H1 (cell line): ENCODE measurements around the gene P2RX7. TPM values are rescaled to one million over a fixed set of nuclear protein-coding genes. Genes with fewer than 3 reads are reported as not detected.

Experiments used
- CTCF ChIA-PET: fragments of 300-600 bp; sonication (Branson Sonifier 250); formaldehyde crosslinking; loops from one replicate; lab custom pipeline; 2021; ENCODE audit not compliant: partially characterized antibody; lab: Charles Lee
- POLR2A ChIA-PET: fragments of 300-600 bp; sonication (Branson Sonifier 250); formaldehyde crosslinking; loops from one replicate; lab custom pipeline; 2021; ENCODE audit warnings: inconsistent platforms; ENCODE audit not compliant: partially characterized antibody; lab: Charles Lee
- DNase-seq, 2 experiments: peaks; one replicate each; pipeline versions ENCODE4 v3.0.0 to v3.0.0-alpha.2; 2010 to 2022; ENCODE audit warnings: low spot score in 2 of 2, low read depth in 1 of 2, mixed read lengths in 1 of 2
- FAIRE-seq: peaks from 2 replicates; lab custom pipeline; 2011; peaks lifted over from hg19 to GRCh38; lab: Jason Lieb, UNC
- H2AFZ ChIP-seq: 2 replicates; pipeline ENCODE4 v1.8.1; 2012; ENCODE audit warnings: low read length, inconsistent platforms
- H2AK5ac ChIP-seq: 2 replicates; pipeline ENCODE4 v1.6.1; 2013; ENCODE audit warnings: low read depth, low read length
- H2BK120ac ChIP-seq: replicated peaks from 2 replicates; pipeline ENCODE3; 2013; ENCODE audit warnings: low read depth, low read length, inconsistent platforms
- H2BK12ac ChIP-seq: 2 replicates; pipeline ENCODE4 v1.6.1; 2013; ENCODE audit warnings: low read depth, low read length
- H2BK15ac ChIP-seq: 2 replicates; pipeline ENCODE4 v1.6.1; 2013; ENCODE audit warnings: low read length
- H2BK20ac ChIP-seq: 2 replicates; pipeline ENCODE4 v1.6.1; 2013; ENCODE audit warnings: low read length
- H2BK5ac ChIP-seq: 2 replicates; pipeline ENCODE4 v1.6.1; 2013; ENCODE audit warnings: low read depth, low read length
- H3K14ac ChIP-seq: 2 replicates; pipeline ENCODE4 v1.6.1; 2013; ENCODE audit warnings: inconsistent platforms; ENCODE audit not compliant: insufficient read length
- H3K18ac ChIP-seq: 2 replicates; pipeline ENCODE4 v1.6.1; 2013; ENCODE audit warnings: low read length; ENCODE audit errors: extremely low read depth
- H3K23ac ChIP-seq: 2 replicates; pipeline ENCODE4 v1.6.1; 2013; ENCODE audit warnings: inconsistent platforms; ENCODE audit not compliant: insufficient read length
- H3K23me2 ChIP-seq: 2 replicates; pipeline ENCODE4 v1.6.1; 2013; ENCODE audit warnings: low read depth, low read length
- H3K27ac ChIP-seq: 2 replicates; pipeline ENCODE4 v1.6.1; 2011; ENCODE audit warnings: low read depth, low read length, inconsistent platforms
- H3K27me3 ChIP-seq, 4 experiments: replicated peaks in 1 of 4; 1 replicate in 1 of 4; 2 replicates in 3 of 4; pipeline versions ENCODE4 v1.6.1 to v1.8.1; 2011 to 2013; ENCODE audit warnings: low read length in 3 of 4, mild to moderate bottlenecking in 3 of 4, inconsistent platforms in 2 of 4, mixed read lengths in 2 of 4, moderate library complexity in 1 of 4; ENCODE audit not compliant: control insufficient read depth in 3 of 4, insufficient read depth in 3 of 4; ENCODE audit errors: extremely low read depth in 1 of 4
- H3K36me3 ChIP-seq, 4 experiments: 2 replicates each; pipeline versions ENCODE4 v1.6.1 to v1.8.1; 2011 to 2013; ENCODE audit warnings: mild to moderate bottlenecking in 4 of 4, low read length in 3 of 4, moderate library complexity in 2 of 4, control low read depth in 1 of 4, inconsistent platforms in 1 of 4; ENCODE audit not compliant: insufficient read depth in 4 of 4, control insufficient read depth in 2 of 4
- H3K4ac ChIP-seq: replicated peaks from 2 replicates; pipeline ENCODE3; 2013; ENCODE audit warnings: low read length, low read depth, mixed read lengths, inconsistent platforms; ENCODE audit not compliant: insufficient read length
- H3K4me1 ChIP-seq, 4 experiments: replicated peaks in 1 of 4; 1 replicate in 1 of 4; 2 replicates in 3 of 4; pipeline versions ENCODE4 v1.6.1 to v1.8.1; 2011 to 2013; ENCODE audit warnings: low read length in 3 of 4, inconsistent platforms in 2 of 4, mixed read lengths in 1 of 4; ENCODE audit not compliant: insufficient read depth in 4 of 4, control insufficient read depth in 3 of 4
- H3K4me2 ChIP-seq, 2 experiments: 2 replicates each; pipeline versions ENCODE4 v1.6.1 to v1.8.1; 2011 to 2013; ENCODE audit warnings: low read depth in 2 of 2, low read length in 2 of 2, control low read depth in 1 of 2, inconsistent platforms in 1 of 2, mild to moderate bottlenecking in 1 of 2; ENCODE audit not compliant: insufficient read depth in 1 of 2
- H3K4me3 ChIP-seq, 4 experiments: fragments of 200-600, 300-600 bp in 1 of 4; sonication (generic), shearing (Covaris generic), sonication (Bioruptor Twin) in 1 of 4; 2 replicates each; pipeline versions ENCODE4 v1.5.1 to v1.8.1; 2011 to 2016; ENCODE audit warnings: low read length in 4 of 4, low read depth in 3 of 4, control low read depth in 2 of 4, inconsistent platforms in 2 of 4, mild to moderate bottlenecking in 2 of 4, mixed read lengths in 1 of 4, moderate library complexity in 1 of 4; ENCODE audit not compliant: insufficient read depth in 2 of 4; ENCODE audit errors: extremely low read depth in 1 of 4
- H3K56ac ChIP-seq: replicated peaks from 2 replicates; pipeline ENCODE3; 2013; ENCODE audit warnings: low read depth, mild to moderate bottlenecking, mixed read lengths, low read length, inconsistent platforms; ENCODE audit not compliant: insufficient read length
- H3K79me1 ChIP-seq: 2 replicates; pipeline ENCODE4 v1.6.1; 2013; ENCODE audit warnings: low read depth, low read length, control low read depth
- H3K79me2 ChIP-seq, 2 experiments: 2 replicates each; pipeline versions ENCODE4 v1.6.1 to v1.8.1; 2012 to 2013; ENCODE audit warnings: low read length in 2 of 2, mild to moderate bottlenecking in 2 of 2, inconsistent platforms in 1 of 2; ENCODE audit not compliant: insufficient read depth in 2 of 2, control insufficient read depth in 1 of 2
- H3K9ac ChIP-seq, 4 experiments: replicated peaks in 1 of 4; 1 replicate in 1 of 4; 2 replicates in 3 of 4; pipeline versions ENCODE4 v1.6.1 to v1.8.1; 2011 to 2013; ENCODE audit warnings: low read depth in 3 of 4, low read length in 3 of 4, control low read depth in 2 of 4, mild to moderate bottlenecking in 2 of 4, moderate library complexity in 2 of 4, inconsistent platforms in 1 of 4; ENCODE audit errors: extremely low read depth in 1 of 4
- H3K9me3 ChIP-seq, 2 experiments: 2 replicates each; pipeline versions ENCODE4 v1.6.1 to v1.8.1; 2012 to 2013; ENCODE audit warnings: mild to moderate bottlenecking in 2 of 2, moderate library complexity in 2 of 2, control low read depth in 1 of 2, inconsistent platforms in 1 of 2, low read depth in 1 of 2, low read length in 1 of 2, mixed read lengths in 1 of 2; ENCODE audit not compliant: insufficient read depth in 2 of 2
- H4K20me1 ChIP-seq, 2 experiments: replicated peaks in 1 of 2; 2 replicates each; pipeline versions ENCODE3 to v1.8.1; 2011 to 2013; ENCODE audit warnings: inconsistent platforms in 2 of 2, low read length in 2 of 2, mild to moderate bottlenecking in 1 of 2; ENCODE audit not compliant: insufficient read depth in 2 of 2, control insufficient read depth in 1 of 2
- H4K5ac ChIP-seq: 2 replicates; pipeline ENCODE4 v1.6.1; 2013; ENCODE audit warnings: low read length, low read depth, mixed read lengths, inconsistent platforms; ENCODE audit not compliant: insufficient read length
- H4K8ac ChIP-seq: 2 replicates; pipeline ENCODE4 v1.8.0; 2013; ENCODE audit warnings: mild to moderate bottlenecking, moderate library complexity, low read length, inconsistent platforms; ENCODE audit not compliant: insufficient read depth; ENCODE audit errors: extremely low read depth
- H4K91ac ChIP-seq: replicated peaks from 2 replicates; pipeline ENCODE3; 2013; ENCODE audit warnings: low read length, mixed read lengths, inconsistent platforms; ENCODE audit not compliant: insufficient read length
- BACH1 ChIP-seq: IDR thresholded peaks from 2 replicates; pipeline ENCODE4 v1.6.1; 2012; ENCODE audit warnings: low read length, improper control_type of control experiment
- BCL11A ChIP-seq, 2 experiments: IDR thresholded peaks; one replicate each; pipeline ENCODE4 v1.6.1; 2011; ENCODE audit warnings: low read depth in 2 of 2, low read length in 2 of 2, mild to moderate bottlenecking in 2 of 2
- CHD1 ChIP-seq: IDR thresholded peaks from 2 replicates; pipeline ENCODE4 v1.6.1; 2012; ENCODE audit warnings: low read depth, low read length, improper control_type of control experiment
- EP300 ChIP-seq, 2 experiments: IDR thresholded peaks; 1 replicate in 1 of 2; 2 replicates in 1 of 2; pipeline ENCODE4 v1.6.1; 2011 to 2012; ENCODE audit warnings: low read depth in 2 of 2, low read length in 2 of 2, mild to moderate bottlenecking in 2 of 2, borderline replicate concordance in 1 of 2, inconsistent platforms in 1 of 2, moderate library complexity in 1 of 2
- EZH2 ChIP-seq: fragments of 200-600 bp; sonication (generic); IDR thresholded peaks from 2 replicates; pipeline ENCODE4 v1.7.1; 2012; ENCODE audit warnings: low read depth, mild to moderate bottlenecking, moderate library complexity, low read length, inconsistent platforms; ENCODE audit not compliant: severe bottlenecking
- FOSL1 ChIP-seq: IDR thresholded peaks from 2 replicates; pipeline ENCODE4 v1.6.1; 2011; ENCODE audit warnings: mild to moderate bottlenecking, low read depth, low read length, moderate library complexity; ENCODE audit not compliant: insufficient read depth
- HDAC2 ChIP-seq, 2 experiments: fragments of 300-600 bp in 1 of 2; sonication (generic) in 1 of 2; IDR thresholded peaks; 2 replicates each; pipeline ENCODE4 v1.6.1; 2011 to 2012; ENCODE audit warnings: low read depth in 2 of 2, low read length in 2 of 2, mild to moderate bottlenecking in 2 of 2, moderate library complexity in 2 of 2, borderline replicate concordance in 1 of 2, inconsistent platforms in 1 of 2
- KDM4A ChIP-seq: IDR thresholded peaks from one replicate; pipeline ENCODE4 v1.7.1; 2012; ENCODE audit warnings: low read depth, mild to moderate bottlenecking, moderate library complexity, low read length, inconsistent platforms; ENCODE audit not compliant: severe bottlenecking
- NANOG ChIP-seq: IDR thresholded peaks from 2 replicates; pipeline ENCODE4 v1.6.1; 2011; ENCODE audit warnings: low read length, low read depth, mild to moderate bottlenecking, inconsistent platforms; ENCODE audit not compliant: insufficient read depth, poor library complexity, severe bottlenecking
- NRF1 ChIP-seq: IDR thresholded peaks from 2 replicates; pipeline ENCODE4 v1.6.1; 2011; ENCODE audit warnings: mild to moderate bottlenecking, low read depth, low read length, improper control_type of control experiment
- RBBP5 ChIP-seq: IDR thresholded peaks from 2 replicates; pipeline ENCODE4 v1.7.1; 2012; ENCODE audit warnings: low read depth, mild to moderate bottlenecking, inconsistent platforms, low read length, moderate library complexity, borderline replicate concordance
- RXRA ChIP-seq: IDR thresholded peaks from 2 replicates; pipeline ENCODE4 v1.6.1; 2011; ENCODE audit warnings: low read depth, mild to moderate bottlenecking, low read length, moderate library complexity; ENCODE audit not compliant: insufficient read depth
- SIRT6 ChIP-seq: IDR thresholded peaks from one replicate; pipeline ENCODE4 v1.7.1; 2012; ENCODE audit warnings: low read length, inconsistent platforms
- TBP ChIP-seq: IDR thresholded peaks from 2 replicates; pipeline ENCODE4 v1.6.1; 2011; ENCODE audit warnings: low read depth, low read length, improper control_type of control experiment
- ZNF274 ChIP-seq: IDR thresholded peaks from 2 replicates; pipeline ENCODE4 v1.7.0; 2012; ENCODE audit warnings: low read length, borderline replicate concordance; ENCODE audit errors: extremely low read depth
- WGBS, 2 experiments: shearing (Covaris generic) in 1 of 2; methylation state at CpG; one replicate each; pipeline versions ENCODE4 v1.1.6 to v1.1.7; 2013 to 2015; ENCODE audit warnings: low lambda C conversion rate in 2 of 2, mixed read lengths in 2 of 2, inconsistent platforms in 1 of 2, low coverage in 1 of 2, missing lambda C conversion rate in 1 of 2; ENCODE audit not compliant: insufficient replicate concordance in 2 of 2, insufficient coverage in 1 of 2, insufficient read length in 1 of 2; ENCODE audit errors: extremely low coverage in 1 of 2, missing lambda C conversion rate in 1 of 2; 5-methylcytosine and 5-hydroxymethylcytosine counted together
- polyA plus RNA-seq, 7 experiments: library from polyadenylated mRNA; depleted of rRNA in 3 of 7; stranded (reverse) in 5 of 7; unstranded in 2 of 7; fragments of >200 nt in 5 of 7; fragments of 200-250 nt in 2 of 7; gene quantifications; 1 replicate in 5 of 7; 2 replicates in 1 of 7; 4 replicates in 1 of 7; pipeline versions ENCODE4 v1.2.1 to v1.2.3, GENCODE V29; 2011 to 2013; ENCODE audit warnings: missing spikeins in 2 of 7, mixed read lengths in 2 of 7
- total RNA-seq: library from RNA; stranded (reverse); fragmentation: NEBNext Ultra II Directional; extraction: Animal tissue kit (Norgen Biotek cat#: 25700); gene quantifications from 2 replicates; pipeline ENCODE4 v1.2.1, GENCODE V29; 2021

P2RX7 gene
- total and polyA plus RNA-seq, 2 of the 8 experiments (the other 6 are each of a cell fraction or from before 2014, with no cell fraction given): 0.38 to 0.56 TPM

GRCh38 chr12:121167951-121168350 is 35.3 kb downstream of the P2RX7 start:
- H2BK15ac ChIP-seq: no peak overlapping the region
- H3K27ac ChIP-seq: no peak overlapping the region
- no peak overlapping the region for H4K8ac ChIP-seq
- H2BK12ac ChIP-seq: no peak overlapping the region
- H4K20me1 ChIP-seq: no peaks in the 10 kb centered on the region
- H3K79me1 ChIP-seq: no peaks in the 10 kb centered on the region
- DNase-seq (no peak), FAIRE-seq (no peak)
- no peak overlapping the region for H2AK5ac ChIP-seq
- H3K23ac ChIP-seq: no peak overlapping the region
- H2BK5ac ChIP-seq: no peak overlapping the region
- no peak overlapping the region for H4K5ac ChIP-seq
- H3K27me3 ChIP-seq: no peaks in the 10 kb centered on the region
- H3K9ac ChIP-seq: no peak overlapping the region
- no peak overlapping the region for H4K91ac ChIP-seq
- no peaks in the 10 kb centered on the region for H3K36me3 ChIP-seq
- H3K14ac ChIP-seq: no peak overlapping the region
- H2AFZ ChIP-seq: no peak overlapping the region
- H2BK120ac ChIP-seq: no peak overlapping the region
- ChIA-PET CTCF (no interaction called here), POLR2A (no interaction called here)
- H3K4me1 ChIP-seq: no peaks in the 10 kb centered on the region
- H3K4me3 ChIP-seq: no peak overlapping the region
- H2BK20ac ChIP-seq: no peak overlapping the region
- no peak overlapping the region for H3K4ac ChIP-seq
- H3K18ac ChIP-seq: no peak overlapping the region
- no peak overlapping the region for H3K56ac ChIP-seq
- H3K79me2 ChIP-seq: no peaks in the 10 kb centered on the region
- no peak overlapping the region for H3K4me2 ChIP-seq
- H3K9me3 ChIP-seq: no peaks in the 10 kb centered on the region
- H3K23me2 ChIP-seq: no peaks in the 10 kb centered on the region
- 83% methylated on average over 3 of the region's 3 CpGs; no CpG with 5 or more reads in 1 of the 2 experiments for WGBS, 2 experiments
- no peak for TF ChIP-seq EZH2
- no peak for TF ChIP-seq BACH1
- TF ChIP-seq EP300 (IDR thresholded peaks at IDR 0.05; ENCODE audit: borderline replicate concordance in 1 of 2, low read depth in 2 of 2, low read length in 2 of 2): no peak
- TF ChIP-seq KDM4A: no peak
- no peak for TF ChIP-seq NRF1
- TF ChIP-seq FOSL1: no peak
- no peak for TF ChIP-seq BCL11A (IDR thresholded peaks at IDR 0.05; ENCODE audit: low read depth in 2 of 2, low read length in 2 of 2)
- TF ChIP-seq TBP: no peak
- TF ChIP-seq ZNF274: no peak
- TF ChIP-seq NANOG: no peak
- TF ChIP-seq CHD1: no peak
- no peak for TF ChIP-seq HDAC2 (IDR thresholded peaks at IDR 0.05; ENCODE audit: borderline replicate concordance in 1 of 2, low read depth in 2 of 2, low read length in 2 of 2)
- no peak for TF ChIP-seq SIRT6
- TF ChIP-seq RBBP5: no peak
- no peak for TF ChIP-seq RXRA
